Measurements from ENCODE around the gene DRD2. TPM values are rescaled to one million over a fixed set of nuclear protein-coding genes. Genes with fewer than 3 reads are reported as not detected.

DRD2 gene
- total RNA-seq, 1 donor from 2014 or later = 0.44 TPM

GRCh38 chr11:113400631-113401230 is 74.5 kb downstream of the DRD2 start:
- no peak for DNase-seq (ENCODE audit: low spot score)

GRCh38 chr11:113398669-113399430 is 76.3 kb downstream of the DRD2 start:
- no peak for DNase-seq (ENCODE audit: low spot score)

DNA sequence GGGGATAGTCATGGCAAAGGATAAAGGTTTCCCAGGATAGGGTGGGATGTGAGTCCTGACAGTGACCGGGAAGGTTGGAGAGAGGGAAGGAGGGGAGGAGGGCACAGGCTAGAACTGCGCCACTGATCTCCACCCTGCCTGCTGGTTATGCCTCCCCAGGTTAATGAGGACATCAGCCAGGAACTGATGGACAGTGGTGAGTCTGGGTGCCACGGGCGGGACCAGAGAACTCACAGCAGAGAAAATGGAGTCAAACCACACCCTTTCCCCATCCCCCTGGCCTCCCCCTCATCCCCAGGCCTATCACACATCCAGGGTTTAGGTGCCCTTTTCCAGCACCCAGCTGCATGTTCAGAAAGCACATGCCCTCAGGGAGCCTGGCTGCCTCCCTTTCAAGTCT is 77.4 kb downstream of the DRD2 start:
- DNase-seq (ENCODE audit: low spot score) = no peak

- DNase-seq (ENCODE audit: low spot score) = no peak
These were observed 78.0 kb downstream of the DRD2 start for GRCh38 chr11:113397212-113397611.

GRCh38 chr11:113396690-113397089 is 78.5 kb downstream of the DRD2 start:
- DNase-seq (ENCODE audit: low spot score) = no peak

DNA sequence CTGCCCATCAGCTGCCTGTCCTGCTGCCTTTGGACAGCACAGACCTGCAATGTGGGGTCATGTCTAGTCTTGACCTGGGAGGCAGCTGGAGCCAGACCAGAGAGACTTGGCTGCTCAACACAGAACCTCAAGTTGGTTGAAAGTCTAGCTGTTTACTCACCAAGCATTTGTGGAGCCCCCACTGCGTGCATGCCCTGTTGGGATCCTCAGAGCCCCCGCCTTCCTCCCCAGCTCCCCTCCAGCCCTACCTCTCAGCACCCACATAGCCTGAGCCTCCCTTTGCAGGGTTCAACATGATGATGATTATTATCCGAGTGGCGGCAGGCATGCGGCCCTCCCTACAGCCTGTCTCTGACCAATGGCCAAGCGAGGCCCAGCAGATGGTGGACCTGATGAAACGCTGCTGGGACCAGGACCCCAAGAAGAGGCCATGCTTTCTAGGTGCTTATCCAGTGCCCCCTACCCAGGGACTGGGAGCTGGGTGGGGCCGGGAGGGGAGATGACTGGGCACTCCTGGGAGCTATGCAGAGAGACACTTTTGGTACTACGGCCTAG is 79.3 kb downstream of the DRD2 start:
- no peak for DNase-seq (ENCODE audit: low spot score)

GRCh38 chr11:113394919-113395318 is 80.3 kb downstream of the DRD2 start:
- DNase-seq (ENCODE audit: low spot score) = no peak

DNA sequence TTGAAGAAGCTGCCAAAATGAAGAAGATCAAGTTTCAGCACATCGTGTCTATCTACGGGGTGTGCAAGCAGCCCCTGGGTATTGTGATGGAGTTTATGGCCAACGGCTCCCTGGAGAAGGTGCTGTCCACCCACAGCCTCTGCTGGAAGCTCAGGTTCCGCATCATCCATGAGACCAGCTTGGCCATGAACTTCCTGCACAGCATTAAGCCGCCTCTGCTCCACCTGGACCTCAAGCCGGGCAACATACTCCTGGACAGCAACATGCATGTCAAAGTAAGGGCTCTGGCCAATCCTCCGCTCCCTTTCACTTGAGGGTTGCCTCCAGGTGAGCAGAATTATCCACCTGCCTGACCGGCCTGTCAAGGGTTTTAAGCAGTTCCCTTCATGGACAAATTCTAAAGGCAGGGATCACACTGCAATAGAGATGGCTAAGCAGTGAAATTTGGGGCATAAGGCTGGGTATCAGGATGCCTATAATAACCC is 81.7 kb downstream of the DRD2 start:
- no peak for DNase-seq (ENCODE audit: low spot score)

DNA sequence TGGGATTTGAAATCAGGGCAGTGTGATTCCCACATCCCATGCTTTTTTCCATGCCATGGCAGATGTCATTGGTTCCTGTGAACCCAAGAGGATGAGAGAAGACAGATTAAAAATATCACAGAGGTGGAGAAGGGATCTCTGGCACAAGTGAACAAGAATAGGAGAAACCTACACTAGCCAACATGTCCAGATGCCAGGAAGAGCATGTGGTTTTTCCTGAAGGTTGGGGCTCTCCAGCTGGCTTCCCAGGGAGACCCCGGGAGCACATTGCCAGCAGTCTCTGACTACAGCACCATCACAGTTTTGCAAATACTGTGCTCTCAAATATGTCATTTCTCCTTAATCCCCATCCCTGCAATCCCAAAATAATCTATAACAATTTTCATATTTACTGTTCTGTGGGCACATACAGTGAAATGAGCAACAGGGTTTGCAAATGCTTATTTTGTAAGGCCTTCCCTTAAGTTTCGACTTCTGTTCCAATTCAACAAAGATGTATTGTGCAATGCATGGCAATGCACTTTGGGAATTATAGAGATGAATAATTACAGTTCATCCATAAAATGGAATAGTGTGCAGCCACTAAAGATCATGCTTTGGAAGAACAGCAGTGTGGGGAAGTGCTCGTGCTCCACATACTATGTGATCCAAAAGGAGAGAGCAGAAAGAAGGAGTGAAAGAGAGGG is 82.8 kb downstream of the DRD2 start:
- DNase-seq (ENCODE audit: low spot score) = no peak

DNA sequence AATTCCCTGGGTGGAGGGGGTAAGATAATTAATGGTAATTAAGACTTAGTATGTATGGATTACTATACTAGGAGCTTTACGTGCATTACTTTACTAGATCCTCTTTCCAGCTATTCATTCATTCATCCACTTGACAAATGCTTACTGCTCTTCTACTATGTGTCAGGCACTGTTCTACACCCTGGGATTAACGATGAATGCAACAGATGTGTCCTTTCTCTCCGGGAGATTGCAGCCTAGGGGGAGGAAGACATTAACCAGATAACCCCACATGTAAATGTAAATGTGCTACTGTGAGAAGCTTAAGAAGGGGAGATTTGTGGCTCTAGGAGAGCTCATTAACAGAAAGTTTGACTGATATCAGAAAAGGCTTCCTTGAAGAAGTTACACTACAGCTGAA is 85.9 kb downstream of the DRD2 start:
- no peak for DNase-seq (ENCODE audit: low spot score)

- DNase-seq (ENCODE audit: low spot score) = no peak
These were observed 87.5 kb downstream of the DRD2 start, which contains the start of gene ANKK1 for GRCh38 chr11:113387605-113388211. ANKK1 (plus strand) TSS chr11:113387779; CDS start chr11:113387885, 106 bp downstream.

- DNase-seq (ENCODE audit: low spot score) = no peak
These were observed 88.3 kb downstream of the DRD2 start for GRCh38 chr11:113386866-113387265.

- DNase-seq (ENCODE audit: low spot score) = no peak
These were observed 89.4 kb downstream of the DRD2 start for GRCh38 chr11:113385749-113386148.

DNA sequence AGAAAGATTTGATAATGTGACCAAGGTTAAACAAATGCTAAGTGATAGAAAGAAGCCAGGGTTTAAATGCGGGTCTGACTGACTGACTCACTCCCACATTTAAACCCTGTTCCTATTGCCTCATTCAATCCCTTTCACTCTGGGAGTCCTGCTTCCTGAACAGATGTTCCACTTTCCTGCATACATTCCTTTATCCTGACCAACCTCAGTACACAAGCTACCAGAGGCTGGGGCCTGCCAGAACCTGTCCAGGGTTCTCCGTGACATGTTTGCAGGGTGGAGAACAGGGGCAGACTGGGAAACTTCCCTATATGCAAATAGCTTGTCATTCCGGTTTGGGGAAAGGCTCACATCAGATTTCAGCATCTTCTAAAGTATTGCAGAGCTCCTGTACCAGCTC is 90.6 kb downstream of the DRD2 start:
- peak; percentile 81 for DNase-seq (ENCODE audit: low spot score)

DNA sequence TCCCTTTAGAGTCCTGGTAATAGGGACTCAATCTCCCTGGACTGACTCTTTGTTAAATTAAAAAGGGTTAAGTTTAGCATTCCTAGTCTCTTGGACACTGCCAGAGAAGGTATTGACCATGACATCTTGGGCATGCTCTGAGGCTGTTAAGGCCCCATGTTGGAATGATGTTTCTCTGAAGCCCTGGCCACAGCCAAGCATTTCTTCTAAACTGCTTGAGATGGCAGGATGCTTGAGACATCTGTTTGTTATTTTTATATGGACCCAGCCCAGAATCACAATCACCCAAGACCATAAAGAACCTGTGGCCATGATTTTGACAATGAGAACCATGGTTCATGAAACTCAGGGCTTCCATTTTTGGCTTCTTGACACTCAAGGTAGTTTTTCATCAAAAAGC is 93.1 kb downstream of the DRD2 start:
- no peak for DNase-seq (ENCODE audit: low spot score)

DNA sequence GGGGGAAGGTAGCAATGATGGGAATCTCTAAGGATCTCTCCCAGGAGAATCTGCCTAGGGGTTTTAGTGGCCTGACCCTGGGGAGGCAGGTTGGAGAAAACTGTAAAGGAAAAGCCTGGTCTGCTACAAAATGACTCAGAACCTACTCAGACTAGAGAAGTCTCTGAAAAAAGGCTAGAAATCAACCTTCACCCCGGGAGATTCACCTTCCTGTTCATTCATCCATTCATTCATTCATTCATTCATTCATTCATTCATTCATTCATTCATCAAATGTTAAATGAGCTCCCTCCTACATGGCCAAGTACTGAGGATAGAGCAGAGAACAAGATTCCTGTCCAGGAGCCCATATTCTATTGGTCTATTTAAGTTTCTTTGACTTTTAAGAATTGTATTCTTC is 96.5 kb downstream of the DRD2 start:
- no peak for DNase-seq (ENCODE audit: low spot score)

- no peak for DNase-seq (ENCODE audit: low spot score)
These were observed 97.4 kb downstream of the DRD2 start for GRCh38 chr11:113377681-113378412.

GRCh38 chr11:113376156-113376555 is 99.0 kb downstream of the DRD2 start:
- DNase-seq (ENCODE audit: low spot score) = no peak

GRCh38 chr11:113375402-113375801 is 99.8 kb downstream of the DRD2 start:
- no peak for DNase-seq (ENCODE audit: low spot score)

DNA sequence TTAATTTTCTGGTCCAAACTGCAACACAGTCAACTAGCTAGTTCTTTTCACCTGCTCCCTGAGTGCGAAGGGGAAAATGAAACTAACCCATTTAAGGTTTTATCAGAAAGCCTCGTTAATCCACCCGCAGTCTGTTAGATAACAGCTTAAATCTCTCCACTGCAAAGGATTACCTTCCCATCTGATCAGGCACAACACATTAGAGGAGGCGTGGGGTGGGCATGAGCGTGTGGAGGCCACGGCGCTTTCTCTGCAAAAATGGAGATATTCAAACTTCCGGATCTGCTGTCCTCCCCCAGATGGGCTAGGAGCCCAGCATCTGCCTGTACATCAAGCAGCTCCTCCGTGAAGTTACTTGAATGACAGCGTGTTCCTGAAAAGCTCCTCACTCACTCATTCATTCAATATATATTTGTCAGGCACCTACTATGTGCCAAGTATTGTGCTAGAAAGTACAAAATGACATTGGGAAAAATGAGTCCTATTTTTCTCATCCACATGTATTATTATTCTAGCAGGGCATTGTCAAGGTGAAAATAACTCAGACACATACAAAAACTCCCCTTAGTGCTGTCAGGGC is 101.1 kb downstream of the DRD2 start:
- DNase-seq (ENCODE audit: low spot score) = no peak

- DNase-seq (ENCODE audit: low spot score) = no peak
These were observed 101.9 kb downstream of the DRD2 start for GRCh38 chr11:113373306-113373705.
